HFFc6 (cell line): ENCODE data around the gene ACTL9. TPM values are rescaled to one million over a fixed set of nuclear protein-coding genes. Genes with fewer than 3 reads are reported as not detected.

Experiments
- DNase-seq: peaks from one replicate; pipeline ENCODE4 v3.0.0-alpha.2; 2018
- H3K27ac Mint-ChIP-seq: 2 replicates; pipeline ENCODE4 v1.8.0; 2020; ENCODE audit warnings: mild to moderate bottlenecking, mixed read lengths
- H3K27me3 Mint-ChIP-seq: 2 replicates; pipeline ENCODE4 v1.8.0; 2021; ENCODE audit warnings: mild to moderate bottlenecking, moderate library complexity, mixed read lengths; ENCODE audit not compliant: insufficient read depth
- H3K36me3 Mint-ChIP-seq: 2 replicates; pipeline ENCODE4 v1.8.0; 2021; ENCODE audit warnings: low read depth, mixed read lengths
- H3K4me1 Mint-ChIP-seq: 2 replicates; pipeline ENCODE4 v1.8.0; 2020; ENCODE audit warnings: low read depth, mixed read lengths
- H3K4me3 Mint-ChIP-seq: 2 replicates; pipeline ENCODE4 v1.8.0; 2020; ENCODE audit warnings: mild to moderate bottlenecking, moderate library complexity, mixed read lengths
- H3K9me3 Mint-ChIP-seq: 2 replicates; pipeline ENCODE4 v1.8.0; 2020; ENCODE audit warnings: mild to moderate bottlenecking, mixed read lengths
- total RNA-seq, 6 experiments: library from RNA; stranded (reverse); fragmentation: NEBNext Ultra II Directional; extraction: Animal tissue kit (Norgen Biotek cat#: 25700); gene quantifications; 2 replicates in 1 of 6; 3 replicates in 5 of 6; pipeline ENCODE4 v1.2.3, GENCODE V29; 2021
- TF ChIP-seq, protein P1 (sequence below): fragments of 200-600 bp; sonication (generic); IDR thresholded peaks from 2 replicates; pipeline ENCODE4 v1.5.0; 2021; ENCODE audit warnings: antibody characterized with exemption, mild to moderate bottlenecking

ACTL9 gene
- total RNA-seq, 6 experiments from 2014 or later: not detected

DNA sequence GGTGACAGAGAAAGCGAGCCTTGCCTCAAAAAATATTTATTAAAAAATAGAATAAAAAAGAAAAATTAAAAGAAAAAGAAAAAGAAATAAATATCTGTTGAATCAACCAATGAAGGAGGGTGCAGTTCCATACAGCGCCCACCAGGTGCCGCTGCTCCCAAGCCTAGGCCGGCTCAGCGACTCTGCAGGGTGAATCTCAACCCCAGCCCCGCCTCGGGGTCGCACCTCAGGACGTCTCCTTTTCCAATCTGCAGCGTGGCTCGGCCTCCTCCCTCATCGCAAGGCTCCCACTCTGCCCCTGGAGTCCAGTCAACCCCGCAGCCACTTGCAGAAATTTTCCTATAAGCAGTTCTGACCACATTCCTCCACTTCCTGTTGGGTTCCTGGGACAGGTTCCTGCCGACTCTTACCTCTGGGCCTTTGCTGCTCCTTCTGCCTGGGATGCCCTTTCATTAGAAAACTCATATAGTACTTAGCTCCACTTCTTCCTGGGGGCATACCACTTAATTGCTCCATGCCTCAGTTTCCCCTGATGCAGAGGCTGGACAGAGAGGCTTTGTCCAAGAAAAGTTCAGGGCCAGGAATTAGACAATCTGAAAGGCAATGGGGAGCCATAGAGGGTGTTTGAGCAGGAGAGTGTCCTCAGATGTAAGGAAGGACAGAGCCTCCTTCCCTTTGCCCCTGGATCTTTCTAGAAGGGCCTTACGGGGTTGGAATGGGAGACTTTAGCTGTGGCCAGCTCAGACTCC is 43.8 kb downstream of the ACTL9 start:
- Mint-ChIP-seq H3K4me3 (peak overlapping the region; percentile 37; the same call in 1 of the 2 replicates), H3K9me3 (no peaks in the 10 kb centered on the region), H3K4me1 (no peaks in the 10 kb centered on the region), H3K27ac (no peak overlapping the region), H3K27me3 (peaks cover 24% of the 10 kb centered on the region), H3K36me3 (no peaks in the 10 kb centered on the region)
- DNase-seq: peak; percentile 8
- TF ChIP-seq, protein P1, sequence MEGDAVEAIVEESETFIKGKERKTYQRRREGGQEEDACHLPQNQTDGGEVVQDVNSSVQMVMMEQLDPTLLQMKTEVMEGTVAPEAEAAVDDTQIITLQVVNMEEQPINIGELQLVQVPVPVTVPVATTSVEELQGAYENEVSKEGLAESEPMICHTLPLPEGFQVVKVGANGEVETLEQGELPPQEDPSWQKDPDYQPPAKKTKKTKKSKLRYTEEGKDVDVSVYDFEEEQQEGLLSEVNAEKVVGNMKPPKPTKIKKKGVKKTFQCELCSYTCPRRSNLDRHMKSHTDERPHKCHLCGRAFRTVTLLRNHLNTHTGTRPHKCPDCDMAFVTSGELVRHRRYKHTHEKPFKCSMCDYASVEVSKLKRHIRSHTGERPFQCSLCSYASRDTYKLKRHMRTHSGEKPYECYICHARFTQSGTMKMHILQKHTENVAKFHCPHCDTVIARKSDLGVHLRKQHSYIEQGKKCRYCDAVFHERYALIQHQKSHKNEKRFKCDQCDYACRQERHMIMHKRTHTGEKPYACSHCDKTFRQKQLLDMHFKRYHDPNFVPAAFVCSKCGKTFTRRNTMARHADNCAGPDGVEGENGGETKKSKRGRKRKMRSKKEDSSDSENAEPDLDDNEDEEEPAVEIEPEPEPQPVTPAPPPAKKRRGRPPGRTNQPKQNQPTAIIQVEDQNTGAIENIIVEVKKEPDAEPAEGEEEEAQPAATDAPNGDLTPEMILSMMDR: peak; percentile 100

DNA sequence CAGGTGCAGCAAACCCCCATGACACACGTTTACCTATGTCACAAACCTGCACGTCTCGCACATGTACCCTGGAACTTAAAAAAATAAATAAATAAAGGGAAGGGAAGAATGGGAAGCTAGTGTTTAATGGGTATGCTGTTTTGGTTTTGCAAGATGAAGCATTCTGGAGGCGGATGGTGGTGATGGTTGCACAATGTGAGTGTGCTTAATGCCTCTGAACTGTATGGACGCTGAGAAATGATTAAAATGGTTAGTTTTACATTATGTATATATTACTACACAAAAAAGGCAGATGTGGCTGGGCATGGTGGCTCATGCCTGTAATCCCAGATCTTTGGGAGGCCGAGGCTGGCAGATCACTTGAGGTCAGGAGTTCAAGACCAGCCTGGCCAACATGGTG is 50.4 kb downstream of the ACTL9 start:
- peaks cover 20% of the 10 kb centered on the region for H3K27me3 Mint-ChIP-seq
- no peak overlapping the region for H3K4me3 Mint-ChIP-seq
- H3K27ac Mint-ChIP-seq: no peak overlapping the region
- DNase-seq: no peak
- H3K36me3 Mint-ChIP-seq: no peaks in the 10 kb centered on the region
- no peaks in the 10 kb centered on the region for H3K4me1 Mint-ChIP-seq
- no peaks in the 10 kb centered on the region for H3K9me3 Mint-ChIP-seq
- TF ChIP-seq, protein P1: no peak

Other genes starting within 250 kb of the ACTL9 start
- under 1 TPM in 2 of 6 experiments, not detected in 4; 0.21 TPM for gene PRAM1, start 196.2 kb downstream of the ACTL9 start, total RNA-seq
- gene ZNF414, start 184.6 kb downstream of the ACTL9 start, total RNA-seq: 10 to 100 TPM; 20.1 to 27.2 (median 25.5) TPM
- gene MYO1F, start 121.4 kb downstream of the ACTL9 start, total RNA-seq: under 1 TPM; 0.09 to 0.28 (median 0.19) TPM
- gene ADAMTS10, start 88.1 kb downstream of the ACTL9 start, total RNA-seq: 1 to 10 TPM in 4 of 6 experiments, under 1 TPM in 2; 0.78 to 2.1 (median 1.5) TPM
- not detected for gene NFILZ, start 68.2 kb downstream of the ACTL9 start, total RNA-seq
- gene OR2Z1, start 22.8 kb upstream of the ACTL9 start, total RNA-seq: not detected
- gene ZNF558, start 133.5 kb upstream of the ACTL9 start, total RNA-seq: 10 to 100 TPM in 3 of 6 experiments, 1 to 10 TPM in 3; 9.5 to 11.8 (median 10.1) TPM
- gene MBD3L1, start 133.6 kb upstream of the ACTL9 start, total RNA-seq: not detected